ENCODE data around the gene MUC5B.

DNA sequence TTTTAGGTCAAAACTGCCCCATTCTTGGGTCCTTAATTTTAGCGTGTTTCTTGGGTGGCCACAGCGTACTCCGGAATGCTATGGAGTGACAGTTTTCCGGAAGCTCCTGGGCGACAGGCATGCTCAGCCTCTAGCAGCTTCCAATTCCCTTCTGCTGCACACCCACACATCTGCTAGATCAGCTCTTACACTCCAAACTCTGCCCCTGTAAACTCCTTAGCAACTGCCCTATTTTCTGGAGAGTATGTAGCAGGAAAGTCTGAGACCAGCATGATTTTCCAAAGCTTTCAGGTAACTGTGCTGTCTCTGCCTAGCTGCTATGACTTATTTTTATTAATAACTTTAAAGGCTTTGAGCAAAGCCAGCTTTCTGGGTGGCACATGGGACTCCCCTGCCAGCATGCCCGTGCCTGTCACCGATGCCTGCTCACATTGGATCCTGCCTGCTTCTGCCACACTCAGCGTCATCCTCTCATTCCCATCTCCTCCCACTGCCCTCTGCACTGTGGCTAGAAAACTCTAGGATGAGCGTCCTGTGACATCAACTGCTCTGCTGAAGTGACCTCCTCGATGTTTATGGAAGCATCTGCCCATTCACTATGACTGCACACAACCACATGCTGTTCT is 69.3 kb downstream of the MUC5B start:
- TF ChIP-seq EZH2 (IDR thresholded peaks at IDR 0.05; ENCODE audit: insufficient read depth, poor library complexity, severe bottlenecking) (no peak), EZH2phosphoT487 (IDR thresholded peaks at IDR 0.05; ENCODE audit: insufficient read depth, low read depth) (no peak)
